B cell (primary cell): ENCODE results near the gene LRG1. TPM values are rescaled to one million over a fixed set of nuclear protein-coding genes. Genes with fewer than 3 reads are reported as not detected.

Experiments
- ATAC-seq: fragments of 200-7000 bp; cut with Tn5 transposase; one replicate; pipeline ENCODE4 v1.10.0; 2021; ENCODE audit warnings: low read depth, mild to moderate bottlenecking, moderate number of reproducible peaks, moderate library complexity
- CTCF ChIA-PET: fragments of 350-600 bp; sonication (Branson Sonifier 250); formaldehyde crosslinking; loops from one replicate; lab custom pipeline; 2021; ENCODE audit warnings: antibody characterized with exemption, inconsistent platforms; lab: Charles Lee
- POLR2A ChIA-PET: fragments of 350-600 bp; sonication (Branson Sonifier 250); formaldehyde crosslinking; loops from one replicate; lab custom pipeline; 2021; ENCODE audit warnings: antibody characterized with exemption; lab: Charles Lee
- DNase-seq: peaks from one replicate; pipeline ENCODE4 v3.0.0; 2013
- H2AFZ ChIP-seq: 2 replicates; pipeline ENCODE4 v1.6.1; 2012; ENCODE audit warnings: mild to moderate bottlenecking, low read depth, low read length; ENCODE audit not compliant: insufficient read depth, poor library complexity, severe bottlenecking
- H3K27ac ChIP-seq, 2 donors: 1 replicate in 1 of 2; 2 replicates in 1 of 2; pipeline ENCODE4 v1.5.1; 2012 to 2013; ENCODE audit warnings: low read length in 2 of 2, mild to moderate bottlenecking in 2 of 2, moderate library complexity in 1 of 2
- H3K27me3 ChIP-seq, 4 experiments: fragments of 200-600 bp in 1 of 4; sonication (generic) in 1 of 4; replicated peaks in 1 of 4; 1 replicate in 2 of 4; 2 replicates in 2 of 4; pipeline versions ENCODE4 v1.6.1 to v1.7.0; 2013 to 2016; ENCODE audit warnings: low read length in 3 of 4, mild to moderate bottlenecking in 2 of 4, mixed read lengths in 1 of 4, moderate library complexity in 1 of 4; ENCODE audit not compliant: insufficient read depth in 4 of 4, control insufficient read depth in 3 of 4; ENCODE audit errors: control extremely low read depth in 1 of 4
- H3K36me3 ChIP-seq, 2 experiments: replicated peaks in 1 of 2; 1 replicate in 1 of 2; 2 replicates in 1 of 2; pipeline versions ENCODE4 v1.6.1 to v1.7.1; 2013; ENCODE audit warnings: low read length in 1 of 2; ENCODE audit not compliant: insufficient read depth in 2 of 2, control insufficient read depth in 1 of 2; ENCODE audit errors: control extremely low read depth in 1 of 2, extremely low read depth in 1 of 2
- H3K4me1 ChIP-seq, 2 donors: fragments of 200-600 bp in 1 of 2; sonication (generic) in 1 of 2; 1 replicate in 1 of 2; 2 replicates in 1 of 2; pipeline versions ENCODE4 v1.5.1 to v1.6.1; 2013 to 2017; ENCODE audit warnings: low read length in 2 of 2; ENCODE audit not compliant: control insufficient read depth in 2 of 2, insufficient read depth in 2 of 2
- H3K4me2 ChIP-seq: replicated peaks from 2 replicates; pipeline ENCODE3; 2012; ENCODE audit warnings: mild to moderate bottlenecking, low read depth, low read length; ENCODE audit not compliant: poor library complexity, severe bottlenecking
- H3K4me3 ChIP-seq, 5 experiments: fragments of 200-600 bp in 1 of 5; sonication (generic) in 1 of 5; 1 replicate in 3 of 5; 2 replicates in 2 of 5; pipeline versions ENCODE4 v1.5.1 to v1.7.0; 2011 to 2016; ENCODE audit warnings: low read length in 4 of 5, mild to moderate bottlenecking in 4 of 5, low read depth in 2 of 5, control low read depth in 1 of 5, moderate library complexity in 1 of 5; ENCODE audit not compliant: insufficient read depth in 1 of 5; ENCODE audit errors: control extremely low read depth in 1 of 5, extremely low read depth in 1 of 5
- H3K79me2 ChIP-seq: fragments of 200-600 bp; sonication (generic); one replicate; pipeline ENCODE4 v1.6.0; 2016; ENCODE audit warnings: low read length; ENCODE audit not compliant: control insufficient read depth, insufficient read depth
- H3K9ac ChIP-seq: fragments of 200-600 bp; sonication (generic); 2 replicates; pipeline ENCODE4 v1.6.1; 2017; ENCODE audit warnings: mild to moderate bottlenecking, low read length, moderate library complexity
- H3K9me3 ChIP-seq, 3 donors: one replicate each; pipeline versions ENCODE4 v1.6.1 to v1.7.1; 2013; ENCODE audit warnings: low read length in 2 of 3; ENCODE audit not compliant: control insufficient read depth in 2 of 3, insufficient read depth in 1 of 3; ENCODE audit errors: control extremely low read depth in 1 of 3
- H4K20me1 ChIP-seq: 2 replicates; pipeline ENCODE4 v1.6.0; 2012; ENCODE audit warnings: mild to moderate bottlenecking, low read length; ENCODE audit not compliant: insufficient read depth, control insufficient read depth, poor library complexity, severe bottlenecking
- H3K27ac Mint-ChIP-seq: one replicate; pipeline ENCODE4 v1.8.0; 2021; ENCODE audit warnings: mixed read lengths
- H3K27me3 Mint-ChIP-seq: one replicate; pipeline ENCODE4 v1.8.0; 2021; ENCODE audit warnings: mixed read lengths
- H3K4me1 Mint-ChIP-seq: one replicate; pipeline ENCODE4 v1.8.0; 2021; ENCODE audit warnings: mixed read lengths
- H3K4me3 Mint-ChIP-seq: one replicate; pipeline ENCODE4 v1.8.0; 2021; ENCODE audit warnings: mixed read lengths
- H3K9me3 Mint-ChIP-seq: one replicate; pipeline ENCODE4 v1.8.0; 2022; ENCODE audit warnings: mixed read lengths; ENCODE audit not compliant: insufficient read depth
- CTCF ChIP-seq: fragments of 200-600 bp; IDR thresholded peaks from one replicate; pipeline ENCODE4 v1.8.0; 2022; ENCODE audit warnings: antibody characterized with exemption, mild to moderate bottlenecking
- EZH2 ChIP-seq: IDR thresholded peaks from 2 replicates; pipeline ENCODE4 v1.6.1; 2012; ENCODE audit warnings: borderline replicate concordance, low read depth, mild to moderate bottlenecking, moderate library complexity, low read length; ENCODE audit not compliant: insufficient read depth, poor library complexity, severe bottlenecking
- WGBS: methylation state at CpG from one replicate; pipeline ENCODE4 v1.1.5; 2013; ENCODE audit warnings: missing lambda C conversion rate; ENCODE audit not compliant: insufficient coverage; 5-methylcytosine and 5-hydroxymethylcytosine counted together
- intact Hi-C: fragments of 100-400 bp; cut with micrococcal nuclease; formaldehyde crosslinking; loops from one replicate; pipeline ENCODE4 v1.10.0; 2022
- polyA plus RNA-seq: library from polyadenylated mRNA; depleted of rRNA; stranded (reverse); fragments of >200 nt; gene quantifications from 2 replicates; pipeline ENCODE4 v1.2.3, GENCODE V29; 2012
- total RNA-seq, 2 donors: library from RNA; stranded (reverse); fragments of 120-200 nt in 1 of 2; gene quantifications; 1 replicate in 1 of 2; 2 replicates in 1 of 2; pipeline versions ENCODE4 v1.2.3 to v1.2.4, GENCODE V29; 2013 to 2022

The LRG1 gene
- total and polyA plus RNA-seq, 2 donors (not counting 1 experiment from before 2014, with no cell fraction given) = 0.21 to 0.27 TPM

- H3K36me3 ChIP-seq = no peaks in the 10 kb centered on the region
- H3K27ac Mint-ChIP-seq = no peak overlapping the region
- peaks cover 12 to 18% of the 10 kb centered on the region in 2 donors for H3K4me1 ChIP-seq
- DNase-seq (no peak), ATAC-seq (no peak)
- peaks cover 56% of the 10 kb centered on the region for H3K27me3 Mint-ChIP-seq
- H2AFZ ChIP-seq = no peak overlapping the region
- 59% methylated on average over 5 of the region's 6 CpGs for WGBS
- no peak overlapping the region for H3K4me3 ChIP-seq
- peaks cover 14% of the 10 kb centered on the region for H3K4me1 Mint-ChIP-seq
- intact Hi-C loops = no loop called here
- H3K4me3 Mint-ChIP-seq = no peak overlapping the region
- no peaks in the 10 kb centered on the region for H3K9me3 Mint-ChIP-seq
- H3K9me3 ChIP-seq = peaks cover 0 to 16% (median 0%) of the 10 kb centered on the region in 3 donors
- H3K9ac ChIP-seq = no peak overlapping the region
- H3K4me2 ChIP-seq = no peak overlapping the region
- ChIA-PET POLR2A (no interaction called here), CTCF (interaction anchor here (1.6 kb wide), 1 partner anchor 16 kb away, joined by 3 read pairs; no protein-coding TSS in a partner anchor)
- TF ChIP-seq CTCF = no peak
- TF ChIP-seq EZH2 = no peak
- no peak overlapping the region for H3K27ac ChIP-seq
- H3K79me2 ChIP-seq = no peaks in the 10 kb centered on the region
- peaks cover 0 to 69% (median 40%) of the 10 kb centered on the region in 4 experiments for H3K27me3 ChIP-seq
- H4K20me1 ChIP-seq = no peaks in the 10 kb centered on the region
These were observed 46.9 kb upstream of the LRG1 start for GRCh38 chr19:4586691-4587090.

GRCh38 chr19:4586245-4586644 is 46.4 kb upstream of the LRG1 start:
- Mint-ChIP-seq H3K27me3 (peaks cover 52% of the 10 kb centered on the region), H3K9me3 (no peaks in the 10 kb centered on the region), H3K27ac (no peak overlapping the region), H3K4me1 (peaks cover 14% of the 10 kb centered on the region), H3K4me3 (no peak overlapping the region)
- POLR2A ChIA-PET = no interaction called here
- H3K27me3 ChIP-seq = peaks cover 0 to 65% (median 40%) of the 10 kb centered on the region in 4 experiments
- H3K4me1 ChIP-seq = peaks cover 12 to 18% of the 10 kb centered on the region in 2 donors
- 45% methylated on average over 1 of the region's 6 CpGs for WGBS
- no peaks in the 10 kb centered on the region for H3K79me2 ChIP-seq
- DNase-seq (no peak), ATAC-seq (no peak)
- CTCF ChIA-PET = interaction anchor here (2.0 kb wide), 1 partner anchor 50 kb away, joined by 6 read pairs; no protein-coding TSS in a partner anchor
- H3K27ac ChIP-seq = no peak overlapping the region
- no peak overlapping the region for H3K4me2 ChIP-seq
- no peak overlapping the region for H3K4me3 ChIP-seq
- no peak overlapping the region for H2AFZ ChIP-seq
- TF ChIP-seq CTCF (no peak), EZH2 (no peak)
- H3K9me3 ChIP-seq = peaks cover 0 to 16% (median 0%) of the 10 kb centered on the region in 3 donors
- no peaks in the 10 kb centered on the region for H4K20me1 ChIP-seq
- no peak overlapping the region for H3K9ac ChIP-seq
- no peaks in the 10 kb centered on the region for H3K36me3 ChIP-seq
- intact Hi-C loops = no loop called here
